Measurements from ENCODE around the gene FITM2.
A peak's percentile ranks its signal among the peaks of the same experiment; 100 is the strongest.

The FITM2 gene

DNA sequence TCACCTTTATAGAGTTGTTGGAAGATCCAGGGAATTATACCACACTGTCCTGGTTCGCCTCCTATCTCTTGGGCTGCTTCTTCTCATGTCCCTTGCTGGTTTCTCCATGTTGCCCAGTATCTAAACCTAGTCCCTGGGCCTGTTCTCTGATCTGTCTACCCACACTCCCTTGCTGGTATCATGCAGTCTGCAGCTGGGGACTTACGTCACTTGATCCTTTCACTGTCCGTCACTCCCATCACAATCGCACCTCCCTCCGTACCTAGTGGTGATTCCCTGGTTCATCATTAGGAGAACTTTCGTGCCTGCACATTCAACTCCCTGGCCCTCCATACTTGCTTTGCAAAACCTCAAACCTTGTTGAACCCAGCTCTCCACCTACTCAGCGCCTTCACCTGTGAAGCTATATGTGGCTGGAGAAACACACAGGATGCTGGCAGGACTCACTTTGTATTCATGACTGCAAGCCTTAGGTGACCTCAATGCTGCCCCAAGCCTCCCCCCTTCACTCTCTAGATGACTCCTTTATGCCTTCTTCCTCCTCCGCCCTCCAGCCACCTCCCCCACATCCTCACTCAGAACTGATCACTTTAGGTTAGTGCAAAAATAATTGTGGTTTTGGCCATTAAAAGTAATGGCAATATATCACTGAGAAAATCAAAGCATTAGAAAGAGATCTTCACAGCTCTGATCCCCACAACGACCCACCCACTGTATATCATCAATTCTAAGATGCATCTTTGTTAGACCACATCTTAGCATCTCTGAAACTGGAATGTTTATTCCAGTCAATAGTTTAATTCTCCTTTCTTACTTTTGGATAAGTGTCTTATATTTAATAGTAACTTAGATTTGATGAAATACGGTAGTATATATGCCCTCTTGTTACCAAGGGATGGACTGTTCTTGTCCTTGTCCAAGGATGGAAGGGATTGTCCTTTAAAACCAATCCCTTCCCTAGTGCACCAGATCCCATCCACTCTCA lies 37.5 kb downstream of the FITM2 start:
- 94% methylated on average over 7 of the region's 10 CpGs for WGBS (ENCODE audit: insufficient coverage)
- CTCF ChIA-PET: interaction anchor here (0.8 to 2.0 kb wide), 2 partner anchors 12 to 37 kb away, joined by 3 to 5 read pairs; partner anchors contain the start of gene FITM2

DNA sequence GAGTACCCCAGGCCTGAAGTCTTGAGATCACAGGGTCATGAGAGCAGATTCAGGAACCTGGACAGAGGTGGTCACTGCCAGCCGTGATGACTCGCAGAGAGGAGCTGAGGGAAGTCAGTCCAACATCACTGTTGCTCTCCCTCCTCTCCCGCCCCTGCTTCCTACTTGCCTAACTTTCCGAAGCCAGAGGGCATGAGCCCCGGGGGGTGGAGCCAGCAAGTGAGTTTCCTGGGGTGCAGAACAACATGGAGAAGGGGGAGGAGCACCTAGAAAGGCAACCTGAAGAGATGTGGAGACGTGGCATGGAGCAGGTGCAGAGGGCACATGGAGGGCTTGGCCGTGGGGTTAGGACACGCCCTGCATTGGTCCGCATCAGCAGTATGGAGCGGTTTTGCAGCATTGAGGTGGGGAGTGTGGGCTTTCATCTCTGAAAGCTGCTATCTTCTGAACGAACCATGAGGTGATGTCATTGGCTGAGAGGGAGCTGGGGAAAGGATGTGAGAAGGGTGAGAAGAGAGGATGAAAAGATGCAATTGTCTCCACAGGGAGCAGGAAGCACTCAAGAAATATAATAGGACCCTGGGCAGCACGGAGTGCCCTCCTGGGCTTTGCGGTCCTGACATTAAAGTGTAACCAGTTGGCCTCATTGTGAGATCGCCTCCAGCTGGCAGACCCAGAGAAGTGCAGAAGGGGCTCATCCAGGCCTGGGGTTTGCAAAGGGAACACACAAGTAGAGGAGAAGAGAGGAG lies 38.9 kb downstream of the FITM2 start:
- no peaks in the 10 kb centered on the region for H3K9me3 ChIP-seq (ENCODE audit: control extremely low read depth in 1 of 5, control insufficient read depth in 4 of 5, insufficient read depth in 2 of 5, low read depth in 1 of 5, low read length in 4 of 5)
- H3K4me3 ChIP-seq (ENCODE audit: control insufficient read depth in 1 of 7, extremely low read depth in 1 of 7, insufficient read depth in 4 of 7, low read depth in 2 of 7, low read length in 6 of 7): no peak overlapping the region
- no peaks in the 10 kb centered on the region for H3K27me3 ChIP-seq (replicated peaks in 2 of 5; ENCODE audit: control insufficient read depth in 4 of 5, insufficient read depth in 5 of 5, low read length in 4 of 5)
- DNase-seq: no peak
- WGBS (ENCODE audit: insufficient coverage): 89% methylated on average over 10 of the region's 14 CpGs
- H3K27ac ChIP-seq (ENCODE audit: insufficient read depth in 1 of 2, low read depth in 1 of 2, low read length in 2 of 2, poor library complexity in 1 of 2, severe bottlenecking in 2 of 2): no peak overlapping the region
- ChIA-PET CTCF (interaction anchor here (2.0 kb wide), 1 partner anchor 39 kb away, joined by 5 read pairs; the partner anchor contains the start of gene FITM2), POLR2A (no interaction called here)
- no peaks in the 10 kb centered on the region for H3K4me1 ChIP-seq (ENCODE audit: control extremely low read depth in 1 of 4, control insufficient read depth in 4 of 4, insufficient read depth in 4 of 4, low read length in 3 of 4)
- H3K36me3 ChIP-seq (ENCODE audit: control insufficient read depth in 4 of 4, insufficient read depth in 4 of 4, low read length in 3 of 4): no peaks in the 10 kb centered on the region

More for the DNA sequence above, 37.5 kb downstream of the FITM2 start:
- DNase-seq: no peak
- Histone ChIP-seq H3K4me1 (ENCODE audit: control extremely low read depth in 1 of 4, control insufficient read depth in 4 of 4, insufficient read depth in 4 of 4, low read length in 3 of 4) (no peaks in the 10 kb centered on the region), H3K27ac (ENCODE audit: insufficient read depth in 1 of 2, low read depth in 1 of 2, low read length in 2 of 2, poor library complexity in 1 of 2, severe bottlenecking in 2 of 2) (no peak overlapping the region), H3K4me3 (ENCODE audit: control insufficient read depth in 1 of 7, extremely low read depth in 1 of 7, insufficient read depth in 4 of 7, low read depth in 2 of 7, low read length in 6 of 7) (no peak overlapping the region), H3K27me3 (replicated peaks in 2 of 5; ENCODE audit: control insufficient read depth in 4 of 5, insufficient read depth in 5 of 5, low read length in 4 of 5) (no peaks in the 10 kb centered on the region), H3K9me3 (ENCODE audit: control extremely low read depth in 1 of 5, control insufficient read depth in 4 of 5, insufficient read depth in 2 of 5, low read depth in 1 of 5, low read length in 4 of 5) (no peaks in the 10 kb centered on the region), H3K36me3 (ENCODE audit: control insufficient read depth in 4 of 4, insufficient read depth in 4 of 4, low read length in 3 of 4) (no peaks in the 10 kb centered on the region)
- POLR2A ChIA-PET: no interaction called here

DNA sequence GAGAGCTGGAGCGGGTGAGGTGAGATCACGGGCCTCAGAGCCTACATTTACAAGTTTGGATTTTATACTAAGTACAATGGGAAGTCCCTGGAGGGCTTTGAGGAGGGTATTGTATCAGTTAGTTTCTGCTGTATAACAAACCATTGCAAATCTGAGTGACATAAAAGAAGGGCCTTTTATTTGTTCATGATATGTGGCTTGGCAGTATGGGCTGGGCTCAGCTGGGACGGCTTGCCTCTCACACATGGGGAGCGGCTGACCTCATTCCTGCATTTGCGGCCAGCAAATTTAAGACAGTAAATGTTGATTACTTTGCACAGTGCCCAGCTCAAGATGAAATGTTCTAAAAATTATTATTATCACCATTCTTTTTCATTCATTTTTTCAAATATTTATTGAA lies 42.2 kb downstream of the FITM2 start:
- WGBS (ENCODE audit: insufficient coverage): 100% methylated on average over 2 of the region's 5 CpGs
- ChIA-PET POLR2A (no interaction called here), CTCF (interaction anchor here (0.6 kb wide), 1 partner anchor 1124 kb away, joined by 3 read pairs; no protein-coding TSS in a partner anchor)
- Histone ChIP-seq H3K36me3 (ENCODE audit: control insufficient read depth in 4 of 4, insufficient read depth in 4 of 4, low read length in 3 of 4) (no peaks in the 10 kb centered on the region), H3K4me3 (ENCODE audit: control insufficient read depth in 1 of 7, extremely low read depth in 1 of 7, insufficient read depth in 4 of 7, low read depth in 2 of 7, low read length in 6 of 7) (no peak overlapping the region), H3K4me1 (ENCODE audit: control extremely low read depth in 1 of 4, control insufficient read depth in 4 of 4, insufficient read depth in 4 of 4, low read length in 3 of 4) (no peaks in the 10 kb centered on the region), H3K9me3 (ENCODE audit: control extremely low read depth in 1 of 5, control insufficient read depth in 4 of 5, insufficient read depth in 2 of 5, low read depth in 1 of 5, low read length in 4 of 5) (no peaks in the 10 kb centered on the region), H3K27ac (ENCODE audit: insufficient read depth in 1 of 2, low read depth in 1 of 2, low read length in 2 of 2, poor library complexity in 1 of 2, severe bottlenecking in 2 of 2) (no peak overlapping the region), H3K27me3 (replicated peaks in 2 of 5; ENCODE audit: control insufficient read depth in 4 of 5, insufficient read depth in 5 of 5, low read length in 4 of 5) (no peaks in the 10 kb centered on the region)
- DNase-seq: no peak

DNA sequence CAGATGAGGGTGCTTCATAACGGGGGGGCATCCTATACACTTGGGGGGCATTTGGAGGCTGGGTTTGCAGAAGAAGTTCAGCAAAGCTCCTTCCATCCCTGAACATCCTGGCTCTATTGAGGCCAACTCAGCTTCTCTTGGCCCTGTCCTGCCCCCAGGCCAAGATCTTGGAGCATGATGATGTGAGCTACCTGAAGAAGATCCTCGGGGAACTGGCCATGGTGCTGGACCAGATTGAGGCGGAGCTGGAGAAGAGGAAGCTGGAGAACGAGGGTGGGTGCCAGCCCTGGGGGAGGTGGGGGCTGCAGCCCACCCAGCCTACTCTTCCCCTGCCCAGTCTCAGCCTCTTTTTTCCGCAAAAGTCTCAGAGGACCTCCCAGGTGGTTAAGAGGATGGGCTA lies 46.7 kb downstream of the FITM2 start:
- 71% methylated on average over 3 of the region's 5 CpGs for WGBS (ENCODE audit: insufficient coverage)
- Histone ChIP-seq H3K36me3 (ENCODE audit: control insufficient read depth in 4 of 4, insufficient read depth in 4 of 4, low read length in 3 of 4) (no peaks in the 10 kb centered on the region), H3K4me3 (ENCODE audit: control insufficient read depth in 1 of 7, extremely low read depth in 1 of 7, insufficient read depth in 4 of 7, low read depth in 2 of 7, low read length in 6 of 7) (no peak overlapping the region), H3K27ac (ENCODE audit: insufficient read depth in 1 of 2, low read depth in 1 of 2, low read length in 2 of 2, poor library complexity in 1 of 2, severe bottlenecking in 2 of 2) (no peak overlapping the region), H3K27me3 (replicated peaks in 2 of 5; ENCODE audit: control insufficient read depth in 4 of 5, insufficient read depth in 5 of 5, low read length in 4 of 5) (peaks cover 0 to 1% (median 0%) of the 10 kb centered on the region in 5 experiments), H3K9me3 (ENCODE audit: control extremely low read depth in 1 of 5, control insufficient read depth in 4 of 5, insufficient read depth in 2 of 5, low read depth in 1 of 5, low read length in 4 of 5) (no peaks in the 10 kb centered on the region), H3K4me1 (ENCODE audit: control extremely low read depth in 1 of 4, control insufficient read depth in 4 of 4, insufficient read depth in 4 of 4, low read length in 3 of 4) (no peaks in the 10 kb centered on the region)
- ChIA-PET POLR2A (no interaction called here), CTCF (interaction anchor here (0.6 to 1.5 kb wide), 2 partner anchors 17 to 54 kb away, joined by 3 read pairs; partner anchors contain the start of gene GDAP1L1)
- DNase-seq: peak in 1 of 3 donors; percentile 9

DNA sequence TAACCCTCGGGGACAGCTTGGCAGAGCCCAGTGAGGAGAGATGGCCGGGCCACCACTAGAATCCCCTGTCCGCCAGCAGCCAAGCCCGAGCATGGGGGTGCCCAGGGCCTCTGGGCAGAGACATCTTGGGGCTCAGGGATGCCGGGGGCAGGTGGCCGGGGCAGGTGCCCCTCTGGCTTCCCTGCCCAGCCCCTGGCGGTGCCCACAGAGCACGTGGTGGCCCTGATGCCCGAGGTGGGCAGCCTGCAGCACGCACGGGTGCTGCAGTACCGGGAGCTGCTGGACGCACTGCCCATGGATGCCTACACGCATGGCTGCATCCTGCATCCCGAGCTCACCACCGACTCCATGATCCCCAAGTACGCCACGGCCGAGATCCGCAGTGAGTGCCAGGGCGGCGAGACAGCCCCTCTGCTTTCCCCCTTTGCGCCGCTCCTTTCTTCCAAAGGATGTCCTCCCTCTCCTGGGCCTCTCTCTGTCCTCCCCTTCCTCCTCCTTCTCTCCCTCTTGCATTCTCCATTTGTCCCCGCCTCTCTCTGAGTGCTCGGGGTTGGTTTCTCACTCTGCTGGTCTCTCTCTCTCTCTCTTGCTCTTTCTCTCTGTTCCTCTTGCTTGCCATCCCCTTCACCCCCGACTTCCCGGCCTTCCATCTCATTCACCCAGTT lies 52.6 kb downstream of the FITM2 start:
- CTCF ChIA-PET: no interaction called here
- no peak overlapping the region for H3K4me3 ChIP-seq (ENCODE audit: control insufficient read depth in 1 of 7, extremely low read depth in 1 of 7, insufficient read depth in 4 of 7, low read depth in 2 of 7, low read length in 6 of 7)
- H3K27me3 ChIP-seq (replicated peaks in 2 of 5; ENCODE audit: control insufficient read depth in 4 of 5, insufficient read depth in 5 of 5, low read length in 4 of 5): peaks cover 0 to 1% (median 0%) of the 10 kb centered on the region in 5 experiments
- no peak for DNase-seq
- POLR2A ChIA-PET: no interaction called here
- H3K27ac ChIP-seq (ENCODE audit: insufficient read depth in 1 of 2, low read depth in 1 of 2, low read length in 2 of 2, poor library complexity in 1 of 2, severe bottlenecking in 2 of 2): no peak overlapping the region
- no peaks in the 10 kb centered on the region for H3K36me3 ChIP-seq (ENCODE audit: control insufficient read depth in 4 of 4, insufficient read depth in 4 of 4, low read length in 3 of 4)
- H3K9me3 ChIP-seq (ENCODE audit: control extremely low read depth in 1 of 5, control insufficient read depth in 4 of 5, insufficient read depth in 2 of 5, low read depth in 1 of 5, low read length in 4 of 5): no peaks in the 10 kb centered on the region
- WGBS (ENCODE audit: insufficient coverage): 96% methylated on average over 28 of the region's 28 CpGs
- no peaks in the 10 kb centered on the region for H3K4me1 ChIP-seq (ENCODE audit: control extremely low read depth in 1 of 4, control insufficient read depth in 4 of 4, insufficient read depth in 4 of 4, low read length in 3 of 4)

DNA sequence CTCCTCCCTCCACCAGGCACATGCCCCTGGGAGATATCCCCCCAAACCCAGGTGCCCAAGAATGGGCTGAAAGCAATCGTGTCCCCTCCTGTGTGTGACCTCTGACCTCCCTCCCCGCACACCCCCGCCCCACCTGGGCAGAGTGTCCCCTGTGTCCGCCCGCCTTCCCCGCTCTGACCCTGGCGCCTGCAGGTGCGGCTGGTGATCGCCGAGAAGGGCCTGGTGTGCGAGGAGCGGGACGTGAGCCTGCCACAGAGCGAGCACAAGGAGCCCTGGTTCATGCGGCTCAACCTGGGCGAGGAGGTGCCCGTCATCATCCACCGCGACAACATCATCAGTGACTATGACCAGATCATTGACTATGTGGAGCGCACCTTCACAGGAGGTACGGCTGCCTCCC lies 54.0 kb downstream of the FITM2 start:
- WGBS (ENCODE audit: insufficient coverage): 98% methylated on average over 19 of the region's 21 CpGs
- H3K36me3 ChIP-seq (ENCODE audit: control insufficient read depth in 4 of 4, insufficient read depth in 4 of 4, low read length in 3 of 4): no peaks in the 10 kb centered on the region
- no peaks in the 10 kb centered on the region for H3K4me1 ChIP-seq (ENCODE audit: control extremely low read depth in 1 of 4, control insufficient read depth in 4 of 4, insufficient read depth in 4 of 4, low read length in 3 of 4)
- H3K27ac ChIP-seq (ENCODE audit: insufficient read depth in 1 of 2, low read depth in 1 of 2, low read length in 2 of 2, poor library complexity in 1 of 2, severe bottlenecking in 2 of 2): no peak overlapping the region
- H3K4me3 ChIP-seq (ENCODE audit: control insufficient read depth in 1 of 7, extremely low read depth in 1 of 7, insufficient read depth in 4 of 7, low read depth in 2 of 7, low read length in 6 of 7): no peak overlapping the region
- CTCF ChIA-PET: no interaction called here
- H3K9me3 ChIP-seq (ENCODE audit: control extremely low read depth in 1 of 5, control insufficient read depth in 4 of 5, insufficient read depth in 2 of 5, low read depth in 1 of 5, low read length in 4 of 5): no peaks in the 10 kb centered on the region
- DNase-seq: no peak
- no peaks in the 10 kb centered on the region for H3K27me3 ChIP-seq (replicated peaks in 2 of 5; ENCODE audit: control insufficient read depth in 4 of 5, insufficient read depth in 5 of 5, low read length in 4 of 5)
- POLR2A ChIA-PET: no interaction called here

Measured in common myeloid progenitor, CD34-positive (primary cell).